B cell (primary cell): ENCODE results near the gene ADAMTS12.

Source experiments
- EZH2 ChIP-seq: IDR thresholded peaks from 2 replicates; pipeline ENCODE4 v1.6.1; 2012; ENCODE audit warnings: borderline replicate concordance, low read depth, mild to moderate bottlenecking, moderate library complexity, low read length; ENCODE audit not compliant: insufficient read depth, poor library complexity, severe bottlenecking
- TF ChIP-seq, protein P1 (sequence below): fragments of 200-600 bp; IDR thresholded peaks from one replicate; pipeline ENCODE4 v1.8.0; 2022; ENCODE audit warnings: antibody characterized with exemption, mild to moderate bottlenecking

DNA sequence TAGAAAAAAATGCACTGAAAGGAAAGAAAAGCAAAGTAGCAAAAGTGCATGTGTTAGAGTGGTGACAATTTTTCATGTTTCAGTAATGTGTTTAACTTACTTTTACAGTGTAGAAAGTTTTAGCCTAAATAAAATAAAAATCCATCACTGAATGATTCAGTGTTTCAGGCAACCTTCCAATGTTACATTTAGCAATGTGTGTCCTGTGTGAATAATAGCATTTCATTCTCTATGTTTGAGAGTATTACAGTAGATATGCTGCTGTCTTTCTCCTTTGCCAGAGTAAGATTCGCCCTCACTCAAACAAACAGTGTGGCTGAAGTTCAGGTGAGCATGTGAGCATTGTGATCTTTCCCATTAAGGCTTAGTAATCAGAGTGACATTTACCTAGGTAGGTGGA, 279.9 kb downstream of the ADAMTS12 start:
- no peak for TF ChIP-seq EZH2
- TF ChIP-seq, protein P1, sequence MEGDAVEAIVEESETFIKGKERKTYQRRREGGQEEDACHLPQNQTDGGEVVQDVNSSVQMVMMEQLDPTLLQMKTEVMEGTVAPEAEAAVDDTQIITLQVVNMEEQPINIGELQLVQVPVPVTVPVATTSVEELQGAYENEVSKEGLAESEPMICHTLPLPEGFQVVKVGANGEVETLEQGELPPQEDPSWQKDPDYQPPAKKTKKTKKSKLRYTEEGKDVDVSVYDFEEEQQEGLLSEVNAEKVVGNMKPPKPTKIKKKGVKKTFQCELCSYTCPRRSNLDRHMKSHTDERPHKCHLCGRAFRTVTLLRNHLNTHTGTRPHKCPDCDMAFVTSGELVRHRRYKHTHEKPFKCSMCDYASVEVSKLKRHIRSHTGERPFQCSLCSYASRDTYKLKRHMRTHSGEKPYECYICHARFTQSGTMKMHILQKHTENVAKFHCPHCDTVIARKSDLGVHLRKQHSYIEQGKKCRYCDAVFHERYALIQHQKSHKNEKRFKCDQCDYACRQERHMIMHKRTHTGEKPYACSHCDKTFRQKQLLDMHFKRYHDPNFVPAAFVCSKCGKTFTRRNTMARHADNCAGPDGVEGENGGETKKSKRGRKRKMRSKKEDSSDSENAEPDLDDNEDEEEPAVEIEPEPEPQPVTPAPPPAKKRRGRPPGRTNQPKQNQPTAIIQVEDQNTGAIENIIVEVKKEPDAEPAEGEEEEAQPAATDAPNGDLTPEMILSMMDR: no peak
